Lower lobe of right lung (tissue), 2 donors: Measurements from ENCODE around the gene XYLT1. TPM values are rescaled to one million over a fixed set of nuclear protein-coding genes. Genes with fewer than 3 reads are reported as not detected.
A peak's percentile ranks its signal among the peaks of the same experiment; 100 is the strongest.

Experiments used
- ATAC-seq, 2 donors: fragments of 200-7000 bp; cut with Tn5 transposase; one replicate each; pipeline ENCODE4 v1.9.1; 2020 to 2022; ENCODE audit warnings: mild to moderate bottlenecking in 2 of 2, moderate library complexity in 2 of 2
- DNase-seq: peaks from one replicate; pipeline ENCODE4 v3.0.0-alpha.2; 2020
- H3K27ac ChIP-seq: fragments of 200-600 bp; one replicate; pipeline ENCODE4 v1.8.0; 2022
- H3K27me3 ChIP-seq: fragments of 200-600 bp; one replicate; pipeline ENCODE4 v1.8.0; 2022; ENCODE audit warnings: low read depth
- H3K36me3 ChIP-seq: fragments of 200-600 bp; one replicate; pipeline ENCODE4 v1.8.0; 2022; ENCODE audit warnings: mild to moderate bottlenecking
- H3K4me1 ChIP-seq: fragments of 200-600 bp; one replicate; pipeline ENCODE4 v1.8.0; 2022
- H3K4me3 ChIP-seq: fragments of 200-600 bp; one replicate; pipeline ENCODE4 v1.8.0; 2022; ENCODE audit warnings: mild to moderate bottlenecking
- H3K9me3 ChIP-seq: fragments of 200-600 bp; one replicate; pipeline ENCODE4 v1.8.0; 2022
- CTCF ChIP-seq: fragments of 200-600 bp; IDR thresholded peaks from one replicate; pipeline ENCODE4 v1.8.0; 2022; ENCODE audit warnings: antibody characterized with exemption, mild to moderate bottlenecking
- intact Hi-C: fragments of 100-400 bp; cut with DNase I; formaldehyde crosslinking; loops from one replicate; pipeline ENCODE4 v1.11.0; 2022
- total RNA-seq: library from RNA; stranded (reverse); fragmentation: NEBNext Ultra II Directional; extraction: Animal tissue kit (Norgen Biotek cat#: 25700); gene quantifications from one replicate; pipeline ENCODE4 v1.2.1, GENCODE V29; 2021
- donor health status: DM: no; HTN: yes; CAD: no; lungs with severe emphysema.

XYLT1 gene
- total RNA-seq, 1 donor from 2014 or later, result 9.0 TPM

GRCh38 chr16:17447101-17447569, 23.6 kb downstream of the XYLT1 start:
- Histone ChIP-seq H3K9me3 (no peaks in the 10 kb centered on the region), H3K36me3 (no peaks in the 10 kb centered on the region), H3K27ac (no peak overlapping the region), H3K27me3 (no peaks in the 10 kb centered on the region), H3K4me1 (peaks cover 24% of the 10 kb centered on the region), H3K4me3 (no peak overlapping the region)
- DNase-seq (no peak), ATAC-seq (no peak)
- intact Hi-C loops, result no loop called here
- TF ChIP-seq CTCF, result no peak

- Histone ChIP-seq H3K27me3 (no peaks in the 10 kb centered on the region), H3K36me3 (no peaks in the 10 kb centered on the region), H3K4me1 (peaks cover 24% of the 10 kb centered on the region), H3K9me3 (no peaks in the 10 kb centered on the region), H3K4me3 (no peak overlapping the region), H3K27ac (no peak overlapping the region)
- TF ChIP-seq CTCF, result no peak
- peak in 1 of 2 donors; percentile 10 for ATAC-seq
- no peak for DNase-seq
- intact Hi-C loops, result no loop called here
Observed at GRCh38 chr16:17446661-17447060, 24.1 kb downstream of the XYLT1 start.

GRCh38 chr16:17445421-17445820, 25.3 kb downstream of the XYLT1 start:
- Histone ChIP-seq H3K27ac (no peak overlapping the region), H3K9me3 (no peaks in the 10 kb centered on the region), H3K4me1 (peaks cover 24% of the 10 kb centered on the region), H3K36me3 (no peaks in the 10 kb centered on the region), H3K4me3 (no peak overlapping the region), H3K27me3 (no peaks in the 10 kb centered on the region)
- ATAC-seq (no peak), DNase-seq (no peak)
- TF ChIP-seq CTCF, result no peak
- intact Hi-C loops, result no loop called here

- no peak overlapping the region for H3K27ac ChIP-seq
- intact Hi-C loops, result no loop called here
- H3K9me3 ChIP-seq, result no peaks in the 10 kb centered on the region
- H3K27me3 ChIP-seq, result no peaks in the 10 kb centered on the region
- H3K4me1 ChIP-seq, result peaks cover 23% of the 10 kb centered on the region
- no peak for TF ChIP-seq CTCF
- H3K4me3 ChIP-seq, result no peak overlapping the region
- ATAC-seq (no peak), DNase-seq (no peak)
- H3K36me3 ChIP-seq, result no peaks in the 10 kb centered on the region
Observed at GRCh38 chr16:17444658-17445057, 26.1 kb downstream of the XYLT1 start.

- intact Hi-C loops, result no loop called here
- TF ChIP-seq CTCF, result no peak
- no peaks in the 10 kb centered on the region for H3K27me3 ChIP-seq
Observed at GRCh38 chr16:17440131-17440530, 30.6 kb downstream of the XYLT1 start.

GRCh38 chr16:17439580-17439979, 31.2 kb downstream of the XYLT1 start:
- H3K4me1 ChIP-seq, result peaks cover 14% of the 10 kb centered on the region
- no peaks in the 10 kb centered on the region for H3K36me3 ChIP-seq
- intact Hi-C loops, result no loop called here
- H3K27me3 ChIP-seq, result no peaks in the 10 kb centered on the region
- H3K9me3 ChIP-seq, result no peaks in the 10 kb centered on the region
- no peak for DNase-seq
- H3K4me3 ChIP-seq, result no peak overlapping the region
- ATAC-seq, result no peak
- H3K27ac ChIP-seq, result no peak overlapping the region
- no peak for TF ChIP-seq CTCF

More at GRCh38 chr16:17440131-17440530, 30.6 kb downstream of the XYLT1 start:
- Histone ChIP-seq H3K27ac (no peak overlapping the region), H3K4me3 (no peak overlapping the region), H3K4me1 (peaks cover 14% of the 10 kb centered on the region), H3K36me3 (no peaks in the 10 kb centered on the region), H3K9me3 (no peaks in the 10 kb centered on the region)
- no peak for ATAC-seq
- no peak for DNase-seq
